Measurements from ENCODE around the gene HERC2.
"Not testable (repeated sequence)": the region's sequence is repeated elsewhere in the genome, so short reads cannot be mapped to it uniquely, and the experiment has no call there.

HERC2 gene

DNA sequence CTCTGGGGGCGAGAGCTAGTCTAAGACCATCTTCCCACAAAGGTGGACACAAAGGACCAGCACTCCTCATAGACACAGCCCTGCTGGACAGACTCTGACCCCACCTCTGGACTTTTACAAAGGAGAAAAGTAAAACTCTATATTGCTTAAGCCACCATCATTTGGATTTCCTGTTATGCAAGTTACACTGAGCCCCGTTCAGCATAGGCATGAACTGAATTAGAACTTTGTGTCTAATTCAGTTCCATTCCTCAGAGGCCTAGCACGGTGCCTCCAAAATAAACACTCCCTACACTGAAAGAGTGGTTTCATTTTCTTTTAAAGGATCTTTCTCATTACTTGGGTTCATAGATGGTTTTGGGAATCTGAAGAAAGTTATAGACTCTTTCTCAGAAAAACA is 143.7 kb downstream of the HERC2 start:
- DNase-seq = no peak

DNA sequence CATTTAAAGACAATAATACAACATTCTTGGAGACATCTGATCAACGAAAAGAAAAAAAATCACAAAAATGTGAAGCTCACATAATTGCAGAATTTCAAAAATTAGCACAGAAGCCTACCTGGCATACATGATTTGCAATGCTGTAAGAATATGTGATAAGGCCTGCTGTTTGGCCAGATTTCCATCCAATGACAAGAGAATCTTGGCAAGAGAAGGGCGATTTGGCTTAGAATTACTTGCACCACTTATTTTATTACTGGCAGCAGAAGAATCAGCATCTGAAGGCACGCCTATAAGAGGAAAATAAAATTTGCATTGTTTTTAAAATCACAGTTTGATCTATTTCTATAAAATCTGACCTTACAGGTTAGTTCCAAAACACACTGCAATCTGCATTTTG is 152.6 kb downstream of the HERC2 start:
- DNase-seq = no peak

DNA sequence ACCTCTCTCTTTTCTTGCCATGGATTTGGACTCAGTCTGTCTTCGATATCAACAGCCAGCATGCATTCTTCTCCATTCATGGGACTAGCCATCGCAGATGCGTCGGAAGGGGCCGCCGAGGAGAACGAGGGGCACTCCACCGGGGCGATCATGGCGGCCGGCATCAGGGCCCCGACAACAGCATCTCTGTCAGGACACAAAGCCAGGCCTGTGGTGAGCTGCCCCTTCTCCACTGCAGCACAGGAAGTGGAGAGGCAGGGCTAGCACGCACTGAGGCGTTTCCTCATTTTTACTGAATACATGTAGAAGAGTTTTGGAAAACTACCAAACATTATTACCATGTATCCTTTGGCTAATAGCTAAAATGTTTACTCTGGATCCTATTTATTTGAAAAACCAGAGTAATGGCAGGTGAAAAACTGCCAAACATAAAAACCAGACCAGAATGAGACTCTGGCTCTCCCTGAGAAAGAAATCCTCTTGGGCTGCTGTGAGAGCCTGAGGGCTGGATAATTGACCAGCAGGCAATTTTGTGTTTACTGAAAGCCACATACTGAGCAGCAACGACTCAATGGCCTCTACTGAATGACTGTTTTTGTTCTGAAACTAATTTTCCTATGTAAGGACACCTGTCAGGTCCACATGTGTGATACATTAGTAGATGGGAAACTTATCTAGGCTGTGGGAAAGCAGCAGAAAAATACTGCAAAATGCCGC is 153.4 kb downstream of the HERC2 start:
- not testable (repeated sequence) for DNase-seq

GRCh38 chr15:28167042-28167441 is 154.9 kb downstream of the HERC2 start:
- DNase-seq = no peak

- no peak for DNase-seq
These were observed 156.2 kb downstream of the HERC2 start for GRCh38 chr15:28165791-28166190.

DNA sequence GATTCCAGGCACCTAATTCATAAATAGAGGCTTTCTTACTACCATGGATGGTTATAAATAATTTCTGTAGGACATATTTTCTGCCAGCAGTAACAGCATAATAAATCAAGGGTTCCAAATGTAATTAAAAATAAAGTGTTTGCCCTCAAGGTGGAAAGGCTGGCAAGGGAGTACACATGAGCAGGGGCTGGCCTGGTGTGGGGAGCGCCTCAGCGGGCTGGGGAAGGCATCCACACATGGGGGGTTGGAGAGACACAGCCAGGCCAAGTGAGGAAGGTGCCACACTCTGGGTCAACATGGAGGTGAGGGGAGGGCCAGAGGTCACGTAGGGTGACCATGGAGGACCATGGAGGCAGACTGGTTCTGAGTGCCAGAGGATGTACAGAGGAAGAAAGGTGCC is 157.1 kb downstream of the HERC2 start:
- DNase-seq = no peak

DNA sequence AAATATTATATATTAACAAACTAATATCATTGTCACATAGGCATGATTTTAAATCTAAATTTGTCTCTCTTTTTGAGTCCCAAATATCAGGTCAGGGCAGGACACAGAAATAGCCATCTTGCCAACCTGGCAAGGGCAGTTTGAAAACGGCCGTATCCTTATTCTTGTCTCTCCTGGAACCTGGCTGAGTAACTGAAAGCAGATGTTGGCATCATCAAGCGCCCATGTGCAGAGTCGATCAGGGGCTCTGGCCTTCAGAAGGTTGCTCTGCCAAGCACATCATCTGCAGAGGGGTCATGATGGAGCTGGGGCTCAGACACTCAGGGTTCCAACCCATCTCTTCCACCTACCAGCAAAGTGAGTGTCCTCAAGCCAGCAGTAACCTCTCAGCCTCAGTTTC is 167.7 kb downstream of the HERC2 start:
- DNase-seq = no peak

DNA sequence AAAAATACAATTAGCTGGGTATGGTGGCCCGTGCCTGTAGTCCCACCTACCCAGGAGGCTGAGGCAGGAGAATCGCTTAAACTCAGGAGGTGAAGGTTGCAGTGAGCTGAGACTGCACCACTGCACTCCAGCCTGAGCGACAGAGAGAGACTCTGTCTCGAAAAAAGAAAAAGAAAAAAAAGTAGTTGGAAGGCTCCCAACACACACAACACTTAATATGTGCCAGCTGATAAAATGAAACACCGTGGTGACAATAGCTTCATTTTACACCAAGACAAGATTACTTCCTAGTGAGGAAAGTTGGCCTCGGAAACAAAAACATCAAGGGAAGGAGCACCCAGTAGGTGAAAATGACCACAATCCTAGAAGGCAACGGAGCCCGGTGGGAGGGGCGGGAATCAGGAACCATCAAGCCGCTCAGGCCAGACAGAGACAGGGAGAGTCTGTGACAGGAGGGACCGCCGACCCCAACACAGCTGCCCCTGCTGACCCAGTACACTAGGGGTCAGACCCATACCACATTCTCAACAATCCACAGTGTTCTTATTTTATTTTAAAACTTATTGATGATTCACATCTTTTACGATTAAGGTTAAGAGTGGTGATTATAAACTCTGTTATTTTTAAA is 168.4 kb downstream of the HERC2 start:
- DNase-seq = no peak

GRCh38 chr15:28152538-28152923 is 169.4 kb downstream of the HERC2 start:
- DNase-seq = not testable (repeated sequence)

GRCh38 chr15:28151864-28152537 is 170.0 kb downstream of the HERC2 start:
- DNase-seq = not testable (repeated sequence)

DNA sequence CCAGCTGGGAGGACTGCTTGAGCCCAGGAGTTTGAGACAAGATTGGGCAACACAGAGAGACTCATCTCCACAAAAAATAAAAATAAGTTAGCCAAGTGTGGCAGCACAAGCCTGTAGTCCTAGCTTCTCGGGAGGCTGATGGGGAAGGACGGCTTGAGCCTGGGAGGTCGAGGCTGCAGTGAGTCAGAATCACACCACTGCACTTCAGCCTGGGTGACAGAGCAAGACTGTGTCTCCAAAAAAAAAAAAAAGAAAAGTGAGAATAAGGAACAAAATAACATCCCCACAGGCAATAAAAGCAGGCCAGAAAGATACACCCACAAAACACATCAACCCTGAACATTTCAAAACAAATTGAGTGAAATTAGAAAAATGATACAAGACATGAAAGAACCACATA is 174.2 kb downstream of the HERC2 start:
- DNase-seq = no peak

GRCh38 chr15:28145419-28145818 is 176.6 kb downstream of the HERC2 start:
- not testable (repeated sequence) for DNase-seq

DNA sequence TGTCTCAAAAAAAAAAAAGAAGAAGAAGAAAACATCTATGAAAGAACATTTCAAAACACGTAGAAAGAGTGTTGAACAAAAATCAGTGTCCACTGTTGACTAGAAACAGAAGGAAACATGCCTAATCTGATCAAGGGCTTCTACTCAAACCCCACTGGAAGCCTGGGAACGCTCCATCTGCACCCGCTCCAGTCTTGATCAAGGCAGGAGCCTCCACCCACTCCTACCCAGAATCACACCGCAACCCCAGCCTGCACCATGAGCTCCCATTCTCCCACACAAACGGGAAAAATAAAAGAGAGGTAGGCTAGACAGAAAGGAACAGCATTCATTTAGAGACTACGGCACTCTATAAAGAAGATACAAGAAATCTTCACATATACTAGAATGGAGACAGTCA is 181.9 kb downstream of the HERC2 start:
- no peak for DNase-seq

DNA sequence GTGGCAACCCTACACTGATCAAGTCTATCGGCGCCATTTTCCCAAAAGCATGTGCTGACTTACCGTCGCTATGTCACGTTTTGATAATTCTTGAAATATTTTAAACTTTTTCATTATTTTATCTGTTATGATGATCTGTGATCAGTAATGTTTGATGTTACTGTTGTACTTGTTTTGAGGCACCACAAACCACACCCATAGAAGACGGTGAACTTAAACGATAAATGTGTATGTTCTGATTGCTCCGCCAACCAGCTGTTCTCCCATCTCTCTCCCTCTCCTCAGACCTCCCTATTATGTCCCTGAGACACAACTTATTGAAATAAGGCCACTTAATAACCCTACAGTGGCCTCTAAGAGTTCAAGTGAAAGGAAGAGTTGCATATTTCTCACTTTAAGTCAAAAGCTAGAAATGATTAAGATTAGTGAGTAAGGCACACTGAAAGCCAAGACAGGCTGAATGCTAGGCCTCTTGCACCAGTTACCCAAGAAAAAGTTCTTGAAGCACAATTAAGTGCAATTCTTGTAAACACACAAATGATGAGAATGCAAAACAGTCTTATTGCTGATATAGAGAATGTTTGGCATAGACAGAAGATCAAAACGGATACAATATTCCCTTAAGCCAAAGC is 184.5 kb downstream of the HERC2 start:
- not testable (repeated sequence) for DNase-seq

DNA sequence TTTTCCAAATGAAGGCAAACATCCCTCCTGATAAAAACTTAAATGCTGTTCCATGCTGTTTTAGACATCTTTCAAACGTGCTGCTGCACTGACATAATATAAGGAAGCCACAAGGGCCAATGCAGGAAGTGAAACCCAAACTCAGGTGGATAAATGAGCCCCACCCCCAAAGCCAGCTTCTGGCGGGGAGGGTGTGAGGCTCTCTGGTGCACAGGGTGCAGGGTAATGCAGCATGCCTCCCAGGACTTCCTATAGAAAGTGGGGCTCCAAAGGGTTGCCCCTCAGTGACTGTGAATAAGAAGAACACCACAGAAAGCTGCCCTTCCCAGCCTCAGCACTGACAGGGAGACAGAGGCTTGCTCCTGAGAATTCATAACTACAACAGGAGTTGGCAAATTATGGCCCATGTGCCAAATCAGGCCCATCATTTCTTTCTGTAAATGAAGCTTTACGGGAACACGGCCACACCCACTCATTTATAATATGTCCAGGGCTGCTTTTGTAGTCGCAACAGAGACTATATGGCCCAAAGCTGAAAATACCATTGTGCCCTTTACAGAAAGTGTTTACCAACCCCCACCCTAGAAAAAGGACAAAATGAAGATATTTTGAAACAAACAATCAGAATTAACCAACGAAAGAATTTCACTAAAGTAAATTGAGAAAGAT is 185.6 kb downstream of the HERC2 start:
- not testable (repeated sequence) for DNase-seq

GRCh38 chr15:28133281-28133680 is 188.7 kb downstream of the HERC2 start:
- no peak for DNase-seq

DNA sequence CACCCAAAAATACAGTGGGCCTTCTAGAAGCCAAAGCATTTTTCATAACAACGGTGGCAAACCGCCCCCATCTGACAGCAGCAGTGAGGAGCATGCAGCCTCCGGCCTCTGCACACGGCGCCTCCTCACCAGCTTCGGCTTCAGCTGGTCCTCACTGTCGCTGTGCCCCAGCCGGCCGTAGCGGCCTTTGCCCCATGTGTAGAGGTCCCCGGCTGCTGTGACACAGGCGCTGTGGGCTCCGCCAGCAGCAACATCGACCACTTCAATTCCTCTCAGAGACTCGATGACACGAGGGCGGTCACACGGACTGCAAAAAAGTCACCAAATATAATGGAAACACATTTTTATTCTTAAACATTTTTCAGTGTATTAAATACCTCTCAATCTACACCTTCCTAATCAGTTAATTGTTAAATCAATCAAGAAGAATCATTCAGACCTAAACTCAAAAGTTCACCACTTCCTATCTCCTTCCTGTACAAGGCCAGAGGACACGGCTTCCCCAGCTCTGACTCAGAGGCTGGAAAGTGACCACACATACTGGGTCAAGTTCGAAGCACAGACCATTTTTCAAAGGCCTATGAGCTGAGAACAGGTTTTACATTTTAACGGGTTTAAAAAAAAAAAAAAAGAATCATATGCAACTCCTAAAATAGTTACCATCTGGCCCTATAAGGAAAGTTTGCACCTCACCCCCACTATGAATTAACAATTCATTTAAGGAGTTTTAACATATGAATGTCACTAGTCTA is 189.3 kb downstream of the HERC2 start:
- DNase-seq = no peak

DNA sequence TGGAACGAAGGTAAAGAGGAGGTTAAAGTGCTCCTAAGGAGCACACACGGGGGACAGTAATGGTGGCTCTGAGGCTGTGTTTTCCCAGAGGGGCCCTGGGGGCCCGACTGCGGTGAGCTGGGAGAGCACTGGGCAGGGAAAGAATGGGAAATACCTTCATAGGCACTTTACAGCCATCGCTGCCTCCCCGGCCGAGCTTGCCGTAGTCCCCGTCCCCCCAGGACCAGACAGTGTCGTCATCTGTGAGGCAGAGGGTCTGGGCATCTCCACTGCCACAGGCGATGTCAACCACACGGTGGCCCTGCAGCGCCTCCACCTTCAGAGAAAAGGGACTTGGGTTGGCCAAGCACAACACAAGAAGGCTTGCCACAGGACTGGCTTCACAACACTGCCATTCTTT is 190.0 kb downstream of the HERC2 start:
- DNase-seq = no peak

GRCh38 chr15:28131400-28131799 is 190.6 kb downstream of the HERC2 start:
- no peak for DNase-seq

DNA sequence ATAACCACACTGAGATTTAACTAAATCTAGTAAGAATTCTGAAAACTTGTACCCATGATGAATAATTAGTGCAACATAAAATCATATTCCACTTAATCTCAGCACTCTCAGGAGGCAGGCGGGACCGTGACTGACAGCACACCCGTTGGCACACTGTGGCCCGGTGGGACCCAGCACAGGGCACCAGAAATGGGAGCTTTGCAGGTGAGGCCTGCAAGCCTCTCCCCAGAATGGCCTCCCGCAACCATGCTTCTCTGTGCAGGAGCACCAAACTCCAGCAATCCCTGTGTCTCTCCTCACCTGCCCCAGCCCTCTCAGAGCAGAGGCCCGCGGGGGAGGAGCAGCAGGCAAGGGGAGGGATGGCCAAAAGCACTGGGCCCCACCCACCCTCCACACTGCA is 191.3 kb downstream of the HERC2 start:
- no peak for DNase-seq

DNA sequence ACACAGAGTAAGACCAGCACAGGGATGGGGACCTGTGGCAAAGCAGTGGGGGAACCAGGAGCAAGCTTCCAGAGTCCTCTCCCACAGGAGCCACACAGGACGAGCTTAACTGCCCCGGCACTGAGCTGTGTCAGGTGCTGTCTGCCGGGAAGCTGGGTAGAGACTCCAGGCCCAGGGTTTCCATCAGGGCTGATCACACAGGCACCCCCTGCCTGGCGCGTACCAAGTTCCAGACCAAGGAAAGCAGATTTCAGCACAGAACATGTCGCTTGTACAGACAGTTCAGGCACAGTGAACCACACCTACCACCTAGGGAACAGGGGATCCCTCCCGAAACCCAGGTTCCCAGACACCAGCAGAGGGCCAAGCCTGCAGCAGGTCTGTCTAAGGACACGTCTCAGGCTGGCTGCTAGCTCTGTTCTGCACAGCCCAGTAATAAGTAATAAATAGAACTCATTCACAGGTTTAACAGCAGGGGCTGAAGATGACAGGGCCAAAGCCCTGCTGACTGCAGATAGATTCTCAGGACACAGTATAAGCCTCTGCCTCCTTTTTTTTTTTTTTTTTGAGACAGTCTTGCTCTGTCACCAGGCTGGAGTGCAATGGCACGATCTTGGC is 192.6 kb downstream of the HERC2 start:
- DNase-seq = no peak

- no peak for DNase-seq
These were observed 193.9 kb downstream of the HERC2 start for GRCh38 chr15:28128031-28128430.

All from cortex of kidney (tissue), 1 donor.